GM12878 (cell line): ENCODE data around the gene FUT7. TPM values are rescaled to one million over a fixed set of nuclear protein-coding genes. Genes with fewer than 3 reads are reported as not detected.

Experiments
- ATAC-seq: fragments of 200-7000 bp; cut with Tn5 transposase; 3 replicates; pipeline ENCODE4 v1.9.1; 2020; ENCODE audit warnings: mild to moderate bottlenecking, moderate library complexity
- BruUV-seq: library from RNA; stranded (reverse); fragments of 400-500 nt; replicated peaks from 2 replicates; lab custom pipeline; 2021; lab: Mats Ljungman, UMichigan
- CTCF ChIA-PET: fragments of 300-600 bp; sonication (Branson Sonifier 250); formaldehyde crosslinking; extraction: SDS; loops from one replicate; lab custom pipeline; 2021; ENCODE audit warnings: inconsistent platforms; lab: Yijun Ruan, JAX
- POLR2A ChIA-PET: fragments of 350-600 bp; formaldehyde crosslinking; extraction: SDS; loops from one replicate; lab custom pipeline; 2021; ENCODE audit warnings: inconsistent platforms; lab: Charles Lee
- RAD21 ChIA-PET: fragments of 300-600 bp; sonication (Branson Sonifier 250); formaldehyde crosslinking; loops from one replicate; lab custom pipeline; 2023; ENCODE audit warnings: antibody characterized with exemption; ENCODE audit not compliant: unreplicated experiment; lab: Charles Lee
- SMC1A ChIA-PET: fragments of 300-600 bp; sonication (Branson Sonifier 250); formaldehyde crosslinking; loops from one replicate; lab custom pipeline; 2023; ENCODE audit not compliant: unreplicated experiment, uncharacterized antibody; lab: Charles Lee
- DNase-seq: peaks from one replicate; pipeline ENCODE4 v3.0.0-alpha.2; 2011; ENCODE audit warnings: low read depth, low spot score
- FAIRE-seq: peaks from 3 replicates; lab custom pipeline; 2011; peaks lifted over from hg19 to GRCh38; lab: Jason Lieb, UNC
- H2AFZ ChIP-seq: 2 replicates; pipeline ENCODE4 v1.6.0; 2011; ENCODE audit warnings: low read depth, low read length, control low read depth; ENCODE audit not compliant: control insufficient read depth
- H3K27ac ChIP-seq: 2 replicates; pipeline ENCODE4 v1.5.1; 2011; ENCODE audit warnings: control low read depth; ENCODE audit not compliant: control insufficient read depth, insufficient read depth
- H3K27me3 ChIP-seq, 2 experiments: replicated peaks in 1 of 2; 2 replicates each; pipeline versions ENCODE4 v1.6.0 to v1.6.1; 2011; ENCODE audit warnings: low read length in 1 of 2; ENCODE audit not compliant: control insufficient read depth in 2 of 2, insufficient read depth in 2 of 2
- H3K36me3 ChIP-seq, 2 experiments: 2 replicates each; pipeline ENCODE4 v1.5.1; 2011; ENCODE audit warnings: low read length in 1 of 2; ENCODE audit not compliant: control insufficient read depth in 2 of 2, insufficient read depth in 2 of 2
- H3K4me1 ChIP-seq: 2 replicates; pipeline ENCODE4 v1.6.1; 2011; ENCODE audit warnings: mild to moderate bottlenecking, low read length, moderate library complexity, mixed read lengths; ENCODE audit not compliant: control insufficient read depth, insufficient read depth
- H3K4me2 ChIP-seq: 2 replicates; pipeline ENCODE4 v1.6.0; 2011; ENCODE audit warnings: control low read depth; ENCODE audit not compliant: control insufficient read depth, insufficient read depth
- H3K4me3 ChIP-seq: fragments of 200-600 bp; sonication (generic); 2 replicates; pipeline ENCODE4 v1.5.1; 2016
- H3K79me2 ChIP-seq: 2 replicates; pipeline ENCODE4 v1.6.0; 2011; ENCODE audit warnings: low read length; ENCODE audit not compliant: control insufficient read depth, insufficient read depth
- H3K9ac ChIP-seq: 2 replicates; pipeline ENCODE4 v1.8.0; 2011; ENCODE audit warnings: low read length, control low read depth, mixed read lengths; ENCODE audit not compliant: control insufficient read depth, insufficient read depth
- H3K9me3 ChIP-seq: replicated peaks from 3 replicates; pipeline ENCODE4 v1.5.1; 2011; ENCODE audit warnings: mild to moderate bottlenecking, low read length; ENCODE audit not compliant: control insufficient read depth, insufficient read depth
- H4K20me1 ChIP-seq: 2 replicates; pipeline ENCODE4 v1.6.0; 2011; ENCODE audit not compliant: control insufficient read depth, insufficient read depth
- BCL3 ChIP-seq: IDR thresholded peaks from 2 replicates; pipeline ENCODE4 v1.6.1; 2011; ENCODE audit warnings: borderline replicate concordance, low read depth, mild to moderate bottlenecking, moderate library complexity, low read length; ENCODE audit not compliant: insufficient read depth, poor library complexity, severe bottlenecking
- CHD2 ChIP-seq: IDR thresholded peaks from 2 replicates; pipeline ENCODE4 v1.6.1; 2011; ENCODE audit warnings: low read depth, low read length, improper control_type of control experiment, borderline replicate concordance
- CREB1 ChIP-seq: IDR thresholded peaks from 2 replicates; pipeline ENCODE4 v1.6.1; 2012; ENCODE audit warnings: low read depth, mild to moderate bottlenecking, inconsistent platforms
- GATAD2B ChIP-seq: fragments of 450-650 bp; conservative IDR thresholded peaks from 2 replicates; pipeline ENCODE4 v1.6.1; 2017; ENCODE audit warnings: low read depth, mild to moderate bottlenecking, moderate library complexity
- KLF5 ChIP-seq: fragments of 450-650 bp; IDR thresholded peaks from 2 replicates; pipeline ENCODE4 v1.6.1; 2014; ENCODE audit warnings: mild to moderate bottlenecking; ENCODE audit not compliant: partially characterized antibody
- MYB ChIP-seq: fragments of 150-350 bp; IDR thresholded peaks from 2 replicates; pipeline ENCODE4 v1.6.1; 2014; ENCODE audit warnings: mild to moderate bottlenecking, low read depth, low read length, borderline replicate concordance
- NBN ChIP-seq: fragments of 450-650 bp; IDR thresholded peaks from 2 replicates; pipeline ENCODE4 v1.6.1; 2016
- NKRF ChIP-seq: fragments of 450-650 bp; conservative IDR thresholded peaks from 2 replicates; pipeline ENCODE4 v1.6.1; 2017; ENCODE audit warnings: mild to moderate bottlenecking, moderate library complexity
- NRF1 ChIP-seq: conservative IDR thresholded peaks from 2 replicates; pipeline ENCODE4 v1.6.1; 2011; ENCODE audit warnings: mild to moderate bottlenecking, low read depth, low read length, improper control_type of control experiment
- ZBTB40 ChIP-seq: fragments of 450-650 bp; IDR thresholded peaks from 2 replicates; pipeline ENCODE4 v1.6.1; 2016; ENCODE audit warnings: mild to moderate bottlenecking, moderate library complexity, borderline replicate concordance
- ZNF622 ChIP-seq: fragments of 450-650 bp; IDR thresholded peaks from 2 replicates; pipeline ENCODE4 v1.6.1; 2017; ENCODE audit warnings: mild to moderate bottlenecking, inconsistent platforms
- WGBS: methylation state at CpG from one replicate; pipeline ENCODE4 v1.1.6; 2016; ENCODE audit warnings: low lambda C conversion rate; ENCODE audit not compliant: insufficient replicate concordance, insufficient coverage; ENCODE audit errors: missing lambda C conversion rate; 5-methylcytosine and 5-hydroxymethylcytosine counted together
- in situ Hi-C: fragments of 300-500 bp; cut with MboI; formaldehyde crosslinking; loops from 9 replicates; pipeline ENCODE4 v1.14.3; 2018; ENCODE audit warnings: mixed read lengths
- intact Hi-C: fragments of 100-400 bp; cut with micrococcal nuclease; formaldehyde crosslinking; loops from one replicate; pipeline ENCODE4 v1.14.2; 2022; ENCODE audit not compliant: unreplicated experiment
- polyA plus RNA-seq, 11 experiments: library from polyadenylated mRNA; depleted of rRNA in 4 of 11; unstranded in 6 of 11; stranded (reverse) in 5 of 11; fragments of >200 nt; fragmentation: Nextera tagmentation in 4 of 11; fragmentation: Illumina TruSeq in 1 of 11; extraction: Ambion mirVana in 4 of 11; extraction: Trizol in 1 of 11; gene quantifications; 1 replicate in 1 of 11; 2 replicates in 10 of 11; pipeline versions ENCODE4 v1.2.1 to v1.2.3, GENCODE V29; 2011 to 2016; ENCODE audit warnings: inconsistent platforms in 2 of 11, missing spikeins in 2 of 11, low read depth in 1 of 11
- total RNA-seq, 4 experiments: library from RNA; depleted of rRNA in 3 of 4; stranded (reverse); fragments of >200 nt in 3 of 4; fragmentation: Illumina TruSeq in 1 of 4; extraction: Trizol in 1 of 4; gene quantifications; 2 replicates each; pipeline versions ENCODE4 v1.2.1 to v1.2.3, GENCODE V29; 2013 to 2021
- TF ChIP-seq, protein P1 (sequence below): IDR thresholded peaks from 2 replicates; pipeline ENCODE4 v1.6.1; 2012; ENCODE audit warnings: low read depth, low read length, improper control_type of control experiment

FUT7 gene
- total and polyA plus RNA-seq, 10 of the 15 experiments (the other 5 are each of a cell fraction or from before 2014, with no cell fraction given), result 0.04 to 0.62 (median 0.20) TPM; not detected in 2

DNA sequence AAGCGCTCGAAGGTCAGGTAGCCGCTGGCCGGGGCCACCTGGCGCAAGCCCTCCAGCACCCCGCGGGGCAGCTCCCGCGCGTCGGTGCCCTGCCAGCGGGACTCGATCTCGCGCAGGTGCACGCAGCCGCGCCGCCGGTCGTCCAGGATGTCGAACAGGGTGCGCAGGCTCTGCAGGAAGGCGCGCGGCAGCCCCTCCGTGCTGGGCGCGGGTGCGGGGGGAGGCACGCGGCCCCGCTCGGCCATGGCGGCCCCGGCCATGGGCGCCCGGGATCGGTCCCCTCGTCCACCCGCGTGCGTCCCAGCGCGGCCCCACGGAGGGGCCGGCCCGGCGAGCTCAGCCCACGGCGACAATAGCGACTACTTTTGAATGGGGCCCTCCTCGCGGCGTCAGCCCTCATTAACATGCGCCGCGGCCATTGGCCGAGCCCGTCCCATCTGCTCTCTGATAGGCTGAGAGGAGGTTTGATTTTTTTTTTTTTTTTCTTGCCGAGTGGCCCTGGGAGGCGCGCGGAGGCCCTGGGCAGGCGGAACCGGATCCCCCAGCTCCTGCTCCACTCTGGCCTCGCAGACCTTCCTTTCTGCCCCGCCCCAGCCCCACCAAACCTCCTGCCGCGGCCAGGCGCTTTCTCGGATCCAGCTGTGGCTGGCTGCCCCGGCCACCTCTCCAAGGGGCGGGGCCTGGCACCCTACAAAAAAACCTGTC, 38.5 kb upstream of the FUT7 start, which contains the start of gene SAPCD2:
SAPCD2 (minus strand) TSS at position 357 of the 705 bp plus-strand sequence; CDS start at position 260, 97 bp downstream.
- no peak for DNase-seq
- Histone ChIP-seq H3K4me3 (peak within 1 kb of the TSS; percentile 80), H2AFZ (peak within 1 kb of the TSS; percentile 54), H3K4me1 (peaks cover 33% of the 10 kb centered on the region), H4K20me1 (no peaks in the 10 kb centered on the region), H3K9me3 (no peaks in the 10 kb centered on the region), H3K27ac (peak within 1 kb of the TSS; percentile 70), H3K79me2 (peaks cover 7% of the 10 kb centered on the region), H3K27me3 (no peaks in the 10 kb centered on the region), H3K4me2 (peak within 1 kb of the TSS; percentile 98), H3K9ac (peak within 1 kb of the TSS; percentile 69), H3K36me3 (no peaks in the 10 kb centered on the region; a peak in 1 of 4 replicates)
- in situ Hi-C loops, result no loop called here
- POLR2A ChIA-PET, result interaction anchor here (0.5 to 3.5 kb wide), 15 partner anchors 12 to 661 kb away, joined by 3 to 22 read pairs (median 4); partner anchors contain the start of genes CYSRT1, MAN1B1, TPRN and TUBB4B
- ATAC-seq, result peak; percentile 88
- SMC1A ChIA-PET, result interaction anchor here (1.1 to 7.2 kb wide), 5 partner anchors 11 to 35 kb away, joined by 3 to 30 read pairs (median 6); partner anchors contain the start of gene MAN1B1
- CTCF ChIA-PET, result interaction anchor here (0.7 to 7.9 kb wide), 13 partner anchors 10 to 278 kb away, joined by 3 to 80 read pairs (median 7); partner anchors contain the start of genes CYSRT1, MAN1B1 and RNF208
- peak; percentile 65 for FAIRE-seq
- intact Hi-C loops, result no loop called here
- BruUV-seq, result no TSS peak
- WGBS, result 1% methylated on average over 44 of the region's 74 CpGs
- RAD21 ChIA-PET, result interaction anchor here (0.6 to 5.0 kb wide), 13 partner anchors 13 to 369 kb away, joined by 3 to 24 read pairs (median 6); partner anchors contain the start of genes FUT7, MAN1B1 and RNF224
- TF ChIP-seq NRF1 (0 out of 2 replicates have a peak, but pooled peaks have one; percentile 31), NKRF (peak; percentile 95), MYB (0 out of 2 replicates have a peak, but pooled peaks have one; percentile 20), CREB1 (peak; percentile 52; the same call in 1 of the 2 replicates), NBN (0 out of 2 replicates have a peak, but pooled peaks have one; percentile 49), ZNF622 (no peak), KLF5 (peak; percentile 31), GATAD2B (peak; percentile 92), ZBTB40 (peak; percentile 34; the same call in 1 of the 2 replicates), CHD2 (peak; percentile 14; the same call in 1 of the 2 replicates), BCL3 (no peak)
- TF ChIP-seq, protein P1, sequence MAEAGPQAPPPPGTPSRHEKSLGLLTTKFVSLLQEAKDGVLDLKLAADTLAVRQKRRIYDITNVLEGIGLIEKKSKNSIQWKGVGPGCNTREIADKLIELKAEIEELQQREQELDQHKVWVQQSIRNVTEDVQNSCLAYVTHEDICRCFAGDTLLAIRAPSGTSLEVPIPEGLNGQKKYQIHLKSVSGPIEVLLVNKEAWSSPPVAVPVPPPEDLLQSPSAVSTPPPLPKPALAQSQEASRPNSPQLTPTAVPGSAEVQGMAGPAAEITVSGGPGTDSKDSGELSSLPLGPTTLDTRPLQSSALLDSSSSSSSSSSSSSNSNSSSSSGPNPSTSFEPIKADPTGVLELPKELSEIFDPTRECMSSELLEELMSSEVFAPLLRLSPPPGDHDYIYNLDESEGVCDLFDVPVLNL, result peak; percentile 86
